Osteoblast (primary cell): Measurements from ENCODE around the gene ARMC3. TPM values are rescaled to one million over a fixed set of nuclear protein-coding genes. Genes with fewer than 3 reads are reported as not detected.
A peak's percentile ranks its signal among the peaks of the same experiment; 100 is the strongest.
"Not testable (repeated sequence)": the region's sequence is repeated elsewhere in the genome, so short reads cannot be mapped to it uniquely, and the experiment has no call there.

Source experiments
- DNase-seq: peaks from one replicate; pipeline ENCODE4 v3.0.0; 2011; ENCODE audit warnings: low spot score, mixed read lengths; ENCODE audit not compliant: insufficient read length; ENCODE audit errors: missing footprints
- H2AFZ ChIP-seq: 2 replicates; pipeline ENCODE4 v1.6.0; 2011; ENCODE audit warnings: mild to moderate bottlenecking, low read length
- H3K27ac ChIP-seq: 2 replicates; pipeline ENCODE4 v1.5.1; 2011; ENCODE audit warnings: mild to moderate bottlenecking, low read depth, low read length, moderate library complexity
- H3K27me3 ChIP-seq: 2 replicates; pipeline ENCODE4 v1.6.0; 2012; ENCODE audit warnings: mild to moderate bottlenecking, control low read depth, inconsistent platforms, low read length, moderate library complexity; ENCODE audit not compliant: insufficient read depth
- H3K36me3 ChIP-seq: 2 replicates; pipeline ENCODE4 v1.5.1; 2011; ENCODE audit warnings: mild to moderate bottlenecking, low read length, control low read depth, moderate library complexity; ENCODE audit not compliant: insufficient read depth
- H3K4me1 ChIP-seq: 2 replicates; pipeline ENCODE4 v1.5.1; 2011; ENCODE audit warnings: mild to moderate bottlenecking, low read length, control low read depth, moderate library complexity; ENCODE audit not compliant: insufficient read depth
- H3K4me2 ChIP-seq: 2 replicates; pipeline ENCODE4 v1.6.0; 2011; ENCODE audit warnings: mild to moderate bottlenecking, low read length; ENCODE audit not compliant: insufficient read depth
- H3K4me3 ChIP-seq: fragments of 200-600 bp; sonication (generic); 3 replicates; pipeline ENCODE4 v1.5.1; 2012; ENCODE audit warnings: mild to moderate bottlenecking, low read length, inconsistent platforms; ENCODE audit not compliant: insufficient read depth
- H3K79me2 ChIP-seq: 2 replicates; pipeline ENCODE4 v1.6.0; 2012; ENCODE audit warnings: mild to moderate bottlenecking, low read length, control low read depth, inconsistent platforms; ENCODE audit not compliant: insufficient read depth
- H3K9me3 ChIP-seq: 2 replicates; pipeline ENCODE4 v1.5.1; 2011; ENCODE audit warnings: low read depth, low read length, control low read depth
- H4K20me1 ChIP-seq: 2 replicates; pipeline ENCODE4 v1.6.0; 2012; ENCODE audit warnings: mild to moderate bottlenecking, low read length, control low read depth; ENCODE audit not compliant: insufficient read depth
- CTCF ChIP-seq: IDR thresholded peaks from 2 replicates; pipeline ENCODE4 v1.5.1; 2011; ENCODE audit warnings: mild to moderate bottlenecking, low read depth, low read length, moderate library complexity; ENCODE audit errors: extremely low read depth
- total RNA-seq: library from RNA; depleted of rRNA; stranded (reverse); fragments of >200 nt; gene quantifications from 2 replicates; pipeline ENCODE4 v1.2.3, GENCODE V29; 2012

ARMC3 gene
- total RNA-seq, 1 donor = under 0.01 TPM

GRCh38 chr10:23067939-23068775 lies 140.3 kb downstream of the ARMC3 start:
- Histone ChIP-seq H2AFZ (peak overlapping the region; percentile 68), H3K4me2 (no peak overlapping the region)
- DNase-seq = peak; percentile 90

DNA sequence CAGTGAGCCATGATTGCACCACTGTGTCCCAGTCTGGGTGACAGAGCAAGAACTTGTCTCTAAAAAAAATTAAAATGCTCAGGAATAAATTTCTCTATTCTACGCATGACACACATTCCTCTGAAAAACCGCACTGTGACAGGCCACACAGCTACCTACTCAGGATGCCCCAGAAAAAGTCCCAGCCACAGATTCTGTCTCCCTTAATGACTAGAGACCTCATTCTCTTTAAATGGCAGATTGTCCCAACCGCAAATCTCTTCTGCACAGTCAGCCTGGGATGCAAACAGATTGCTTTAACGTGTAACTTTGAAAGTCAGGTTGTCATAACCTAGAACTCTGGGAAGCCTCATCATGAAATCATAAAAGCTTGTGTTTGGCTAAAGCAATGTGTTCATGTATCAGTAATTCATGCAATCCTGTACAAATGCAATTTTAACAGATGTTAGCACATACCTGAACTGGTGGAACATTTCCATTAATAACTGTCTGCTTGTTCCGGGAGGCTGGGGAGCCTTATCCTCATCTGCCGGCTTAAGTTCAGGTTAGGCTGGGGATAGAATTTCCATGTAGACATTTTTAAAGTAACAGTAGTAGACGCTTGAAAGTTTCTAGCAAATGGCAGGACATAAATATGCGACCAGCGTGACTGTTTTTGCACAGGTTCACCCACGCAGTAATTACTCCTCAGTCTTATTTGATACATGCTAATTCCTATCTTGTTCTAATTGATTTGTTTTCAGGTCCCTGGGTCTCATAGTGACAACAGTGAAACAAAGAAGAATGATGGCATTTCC lies 141.4 kb downstream of the ARMC3 start:
- Histone ChIP-seq H2AFZ (no peak overlapping the region), H3K9me3 (no peaks in the 10 kb centered on the region), H3K36me3 (no peaks in the 10 kb centered on the region), H3K27me3 (peaks cover 4% of the 10 kb centered on the region), H3K79me2 (no peaks in the 10 kb centered on the region), H3K4me3 (no peak overlapping the region), H3K4me1 (peaks cover 8% of the 10 kb centered on the region), H3K4me2 (no peak overlapping the region), H3K27ac (no peak overlapping the region), H4K20me1 (no peaks in the 10 kb centered on the region)
- DNase-seq = no peak
- TF ChIP-seq CTCF = no peak

More at GRCh38 chr10:23067939-23068775, 140.3 kb downstream of the ARMC3 start:
- H4K20me1 ChIP-seq = no peaks in the 10 kb centered on the region
- H3K4me3 ChIP-seq = no peak overlapping the region
- TF ChIP-seq CTCF = peak; percentile 88
- no peak overlapping the region for H3K27ac ChIP-seq
- H3K9me3 ChIP-seq = no peaks in the 10 kb centered on the region
- no peaks in the 10 kb centered on the region for H3K79me2 ChIP-seq
- peaks cover 10% of the 10 kb centered on the region for H3K4me1 ChIP-seq
- H3K27me3 ChIP-seq = peaks cover 4% of the 10 kb centered on the region
- no peaks in the 10 kb centered on the region for H3K36me3 ChIP-seq

DNA sequence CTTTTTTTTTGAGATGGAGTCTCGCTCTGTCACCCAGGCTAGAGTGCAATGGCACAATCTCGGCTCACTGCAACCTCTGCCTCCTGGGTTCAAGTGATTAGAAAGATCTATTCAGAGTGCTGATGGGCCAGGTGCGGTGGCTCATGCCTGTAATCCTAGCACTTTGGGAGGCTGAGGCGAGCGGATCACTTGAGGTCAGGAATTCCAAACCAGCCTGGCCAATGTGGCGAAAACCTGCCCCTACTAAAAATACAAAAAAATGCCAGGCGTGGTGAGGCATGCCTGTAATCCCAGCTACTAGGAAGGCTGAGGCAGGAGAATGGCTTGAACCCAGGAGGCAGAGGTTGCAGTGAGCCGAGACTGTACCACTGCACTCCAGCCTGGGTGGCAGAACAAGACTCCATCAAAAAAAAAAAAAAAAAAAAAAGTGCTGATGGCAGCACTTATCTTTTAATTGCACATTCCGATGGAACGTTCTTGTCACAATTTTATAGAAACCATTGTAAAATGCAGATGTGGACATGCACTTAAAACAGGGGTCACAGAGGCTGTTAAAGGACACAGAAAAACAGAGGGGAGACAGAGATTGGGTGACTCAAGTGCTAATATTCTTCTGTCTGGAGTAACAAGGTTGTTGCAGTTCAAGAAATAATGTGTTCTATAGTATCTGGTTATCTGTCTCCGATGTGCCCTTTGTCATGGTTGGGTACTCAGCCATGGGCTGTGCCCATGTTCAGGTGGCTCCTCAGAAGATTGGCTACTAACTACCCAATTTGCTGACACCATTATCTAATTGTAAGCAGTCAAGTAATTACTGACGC lies 142.4 kb downstream of the ARMC3 start:
- H3K36me3 ChIP-seq, DNase-seq: not testable (repeated sequence)

GRCh38 chr10:23070913-23071218 lies 143.0 kb downstream of the ARMC3 start:
- TF ChIP-seq CTCF = no peak
- Histone ChIP-seq H3K4me2 (no peak overlapping the region), H2AFZ (no peak overlapping the region), H4K20me1 (no peaks in the 10 kb centered on the region), H3K27ac (no peak overlapping the region), H3K27me3 (peaks cover 4% of the 10 kb centered on the region), H3K36me3 (no peaks in the 10 kb centered on the region), H3K79me2 (no peaks in the 10 kb centered on the region), H3K9me3 (no peaks in the 10 kb centered on the region), H3K4me3 (no peak overlapping the region), H3K4me1 (no peaks in the 10 kb centered on the region)
- DNase-seq = no peak

More for the DNA sequence above, 142.4 kb downstream of the ARMC3 start:
- not testable (repeated sequence) for H3K79me2 ChIP-seq, H3K9me3 ChIP-seq, H3K27ac ChIP-seq, H3K27me3 ChIP-seq, H4K20me1 ChIP-seq, H3K4me3 ChIP-seq, H2AFZ ChIP-seq, H3K4me2 ChIP-seq, H3K4me1 ChIP-seq

GRCh38 chr10:23072593-23072992 lies 144.7 kb downstream of the ARMC3 start:
- H3K27me3 ChIP-seq, H3K9me3 ChIP-seq, H3K4me1 ChIP-seq, H3K36me3 ChIP-seq, H2AFZ ChIP-seq, H3K79me2 ChIP-seq, H4K20me1 ChIP-seq, H3K4me2 ChIP-seq, H3K27ac ChIP-seq, H3K4me3 ChIP-seq, DNase-seq: not testable (repeated sequence)
